Stimulated activated effector memory CD8-positive, alpha-beta T cell treated with anti-CD3 and anti-CD28 coated beads, Interleukin-12 subunit alpha, Interleukin-12 subunit beta, amount 100 ng/mL, for 72 hours (primary cell): ENCODE data around the gene CFAP45.
"Not testable (repeated sequence)": the region's sequence is repeated elsewhere in the genome, so short reads cannot be mapped to it uniquely, and the experiment has no call there.

Experiments
- ATAC-seq: fragments of 150-1000 bp; cut with Tn5 transposase; 2 replicates; pipeline ENCODE4 v1.10.0; 2021
- DNase-seq, 2 donors: peaks; one replicate each; pipeline ENCODE4 v3.0.0; 2021 to 2022; ENCODE audit warnings: low spot score in 2 of 2
- H3K27ac Mint-ChIP-seq: one replicate; pipeline ENCODE4 v1.8.0; 2022; ENCODE audit warnings: mild to moderate bottlenecking, mixed read lengths
- H3K36me3 Mint-ChIP-seq: one replicate; pipeline ENCODE4 v1.8.0; 2022; ENCODE audit warnings: mild to moderate bottlenecking, mixed read lengths
- H3K4me1 Mint-ChIP-seq: one replicate; pipeline ENCODE4 v1.8.0; 2022; ENCODE audit warnings: mixed read lengths
- H3K4me3 Mint-ChIP-seq: one replicate; pipeline ENCODE4 v1.8.0; 2022; ENCODE audit warnings: mild to moderate bottlenecking, mixed read lengths
- H3K9me3 Mint-ChIP-seq: one replicate; pipeline ENCODE4 v1.8.0; 2022; ENCODE audit warnings: mixed read lengths

The CFAP45 gene

DNA sequence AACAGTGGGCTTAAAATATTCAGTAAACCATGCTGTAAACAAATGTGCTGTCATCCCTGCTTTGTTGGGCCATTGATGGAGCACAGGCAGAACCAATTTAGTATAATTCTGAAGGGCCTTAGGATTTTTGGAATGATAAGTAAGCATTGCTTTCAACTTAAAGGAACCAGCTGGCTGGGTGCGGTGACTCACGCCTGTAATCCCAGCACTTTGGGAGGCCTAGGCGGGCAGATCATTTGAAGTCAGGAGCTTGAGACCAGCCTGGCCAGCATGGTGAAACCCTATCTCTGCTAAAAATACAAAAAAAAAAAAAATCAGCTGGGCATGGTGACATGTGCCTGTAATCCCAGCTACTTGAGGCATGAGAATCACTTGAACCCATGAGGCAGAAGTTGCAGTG, 4.1 kb upstream of the CFAP45 start:
- DNase-seq, H3K4me3 Mint-ChIP-seq, H3K36me3 Mint-ChIP-seq, H3K27ac Mint-ChIP-seq, H3K9me3 Mint-ChIP-seq, H3K4me1 Mint-ChIP-seq, ATAC-seq: not testable (repeated sequence)

DNA sequence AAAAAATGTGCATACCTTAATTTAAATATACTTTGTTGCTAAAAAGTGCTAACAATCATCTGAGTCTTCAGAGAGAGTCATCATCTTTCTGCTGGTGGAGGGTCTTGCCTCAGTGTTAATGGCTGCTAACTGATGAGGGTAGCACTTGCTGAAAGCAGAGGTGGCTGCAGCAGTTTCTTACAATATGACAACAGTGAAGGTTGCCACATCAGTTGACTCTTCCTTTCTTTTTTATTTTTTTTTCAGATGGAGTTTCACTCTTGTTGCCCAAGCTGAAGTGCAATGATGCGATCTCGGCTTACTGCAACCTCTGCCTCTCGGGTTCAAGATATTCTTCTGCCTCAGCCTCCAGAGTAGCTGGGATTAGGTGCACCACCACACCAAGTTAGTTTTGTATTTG, 2.6 kb upstream of the CFAP45 start:
- H3K4me3 Mint-ChIP-seq = no peak overlapping the region
- no peaks in the 10 kb centered on the region for H3K4me1 Mint-ChIP-seq
- ATAC-seq (no peak), DNase-seq (no peak)
- H3K9me3 Mint-ChIP-seq = no peaks in the 10 kb centered on the region
- H3K36me3 Mint-ChIP-seq = no peaks in the 10 kb centered on the region
- H3K27ac Mint-ChIP-seq = no peak overlapping the region

GRCh38 chr1:159900755-159901360, 893 bp upstream of the CFAP45 start:
- Mint-ChIP-seq H3K9me3 (no peaks in the 10 kb centered on the region), H3K36me3 (no peaks in the 10 kb centered on the region), H3K4me3 (no peak overlapping the region), H3K27ac (no peak overlapping the region), H3K4me1 (peaks cover 5% of the 10 kb centered on the region)
- DNase-seq (no peak), ATAC-seq (no peak)

DNA sequence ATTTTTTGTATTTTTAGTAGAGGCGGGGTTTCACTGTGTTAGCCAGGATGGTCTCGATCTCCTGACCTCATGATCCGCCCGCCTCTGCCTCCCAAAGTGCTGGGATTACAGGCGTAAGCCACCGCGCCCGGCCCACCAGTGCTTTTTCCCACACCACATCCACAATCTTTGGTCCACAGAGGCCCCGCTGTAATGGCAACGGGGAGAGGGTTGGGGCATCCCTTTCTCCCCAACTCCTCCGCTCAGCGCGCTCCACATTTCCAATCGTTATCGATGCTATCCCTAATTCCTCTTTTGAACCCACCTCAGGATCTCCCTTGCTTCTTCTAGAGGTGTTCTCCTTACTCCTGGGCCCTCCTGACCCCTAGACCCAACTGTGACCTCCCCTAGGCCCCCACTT, 331 bp downstream of the CFAP45 start:
- not testable (repeated sequence) for ATAC-seq, H3K9me3 Mint-ChIP-seq, H3K4me3 Mint-ChIP-seq, H3K4me1 Mint-ChIP-seq, DNase-seq, H3K36me3 Mint-ChIP-seq
- peak overlapping the region; percentile 53 for H3K27ac Mint-ChIP-seq

- ATAC-seq = no peak
- Mint-ChIP-seq H3K4me3 (no peak overlapping the region), H3K27ac (no peak overlapping the region)
Observed at GRCh38 chr1:159898527-159898926, 1.4 kb downstream of the CFAP45 start.

DNA sequence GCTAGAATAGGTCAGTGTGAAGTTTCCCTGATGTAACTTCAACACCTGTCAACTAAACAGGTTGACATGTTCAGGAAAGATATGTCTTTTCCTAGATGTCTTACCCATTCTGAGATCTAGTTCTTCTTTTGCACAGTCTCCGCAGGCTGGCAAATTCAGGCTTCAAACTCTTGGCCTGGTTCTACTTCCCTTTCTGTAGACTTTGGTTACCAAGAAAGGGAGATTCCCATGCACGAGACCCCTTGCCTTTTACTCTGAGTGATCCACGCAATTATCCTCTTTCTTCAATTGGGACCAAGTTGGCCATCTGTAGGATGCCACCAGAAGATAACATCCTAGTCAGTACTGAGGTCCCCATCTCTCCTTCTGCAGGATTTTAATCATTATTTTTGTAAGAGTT, 2.0 kb downstream of the CFAP45 start:
- H3K9me3 Mint-ChIP-seq = no peaks in the 10 kb centered on the region
- peaks cover 5% of the 10 kb centered on the region for H3K4me1 Mint-ChIP-seq
- H3K36me3 Mint-ChIP-seq = no peaks in the 10 kb centered on the region
- DNase-seq = no peak
- ATAC-seq = no peak
- H3K27ac Mint-ChIP-seq = no peak overlapping the region
- no peak overlapping the region for H3K4me3 Mint-ChIP-seq

More at GRCh38 chr1:159898527-159898926, 1.4 kb downstream of the CFAP45 start:
- no peak for DNase-seq
- H3K9me3 Mint-ChIP-seq = no peaks in the 10 kb centered on the region
- H3K4me1 Mint-ChIP-seq = peaks cover 5% of the 10 kb centered on the region
- H3K36me3 Mint-ChIP-seq = no peaks in the 10 kb centered on the region

DNA sequence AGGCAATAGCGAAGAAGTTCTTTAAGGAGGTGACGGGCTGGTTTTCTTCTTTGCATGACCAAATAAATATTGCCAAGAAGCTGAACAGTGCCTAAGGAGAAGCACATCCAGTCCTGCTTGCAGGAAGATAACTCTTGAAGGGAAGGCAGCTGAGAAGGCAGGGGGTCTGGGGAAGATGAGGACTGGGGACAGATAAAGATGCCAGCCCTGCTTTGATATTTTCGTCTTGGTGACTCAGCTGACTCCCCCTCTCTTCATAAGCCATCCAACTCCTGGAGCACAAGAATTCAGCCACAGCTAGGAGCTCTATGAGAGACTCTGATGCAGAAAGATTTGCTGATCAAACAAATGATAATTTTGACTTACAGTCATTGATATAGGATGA, 3.4 kb downstream of the CFAP45 start:
- ATAC-seq (no peak), DNase-seq (no peak)
- Mint-ChIP-seq H3K4me3 (no peak overlapping the region), H3K4me1 (peaks cover 7% of the 10 kb centered on the region), H3K36me3 (peaks cover under 1% of the 10 kb centered on the region), H3K9me3 (no peaks in the 10 kb centered on the region), H3K27ac (no peak overlapping the region)

GRCh38 chr1:159895836-159896545, 4.0 kb downstream of the CFAP45 start:
- H3K4me1 Mint-ChIP-seq = peaks cover 11% of the 10 kb centered on the region
- no peak overlapping the region for H3K27ac Mint-ChIP-seq
- ATAC-seq = no peak
- H3K36me3 Mint-ChIP-seq = peaks cover 4% of the 10 kb centered on the region
- H3K4me3 Mint-ChIP-seq = no peak overlapping the region
- H3K9me3 Mint-ChIP-seq = no peaks in the 10 kb centered on the region
- DNase-seq = no peak

DNA sequence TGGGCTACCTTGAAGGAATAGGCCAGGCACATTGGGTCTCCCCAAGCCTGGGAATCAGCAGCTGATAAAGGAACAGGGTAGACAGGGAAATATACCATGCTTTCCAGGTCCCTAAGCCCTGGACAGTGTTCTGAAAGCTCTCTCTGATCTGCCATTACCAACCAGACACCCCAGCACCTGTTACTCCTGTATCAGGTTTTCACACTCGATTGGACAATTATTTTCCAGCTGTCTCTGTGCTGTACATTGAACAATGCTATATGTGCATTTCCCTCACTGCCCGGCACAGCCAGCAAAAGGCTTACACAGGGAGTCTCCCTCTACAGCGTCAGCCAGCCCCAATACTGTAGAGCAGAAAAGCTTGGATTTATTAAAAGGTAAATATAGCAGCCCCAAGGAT, 4.7 kb downstream of the CFAP45 start:
- H3K27ac Mint-ChIP-seq = no peak overlapping the region
- DNase-seq = no peak
- peaks cover 4% of the 10 kb centered on the region for H3K36me3 Mint-ChIP-seq
- H3K4me3 Mint-ChIP-seq = no peak overlapping the region
- no peak for ATAC-seq
- H3K9me3 Mint-ChIP-seq = no peaks in the 10 kb centered on the region
- peaks cover 13% of the 10 kb centered on the region for H3K4me1 Mint-ChIP-seq

DNA sequence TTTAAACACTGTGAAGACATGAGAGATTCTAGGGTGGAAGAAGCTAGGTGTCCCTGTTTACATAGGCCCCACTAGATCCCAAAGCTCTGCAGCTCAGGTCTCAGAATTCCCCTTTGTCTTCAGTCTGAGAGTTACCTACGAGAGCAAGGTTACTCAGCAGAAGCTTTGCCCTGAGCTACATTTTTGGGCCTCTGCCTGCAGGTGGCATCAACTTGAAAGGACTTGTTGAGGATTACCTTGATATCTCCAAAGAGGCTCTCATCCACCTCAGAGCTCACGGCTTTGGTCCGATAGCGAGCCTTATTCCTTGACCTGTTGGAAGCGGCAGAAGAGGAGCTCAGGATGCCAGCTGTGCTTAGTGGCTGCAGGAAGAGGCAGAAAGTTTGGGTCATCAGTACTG, 7.0 kb downstream of the CFAP45 start:
- Mint-ChIP-seq H3K4me1 (peaks cover 23% of the 10 kb centered on the region), H3K36me3 (peaks cover 4% of the 10 kb centered on the region), H3K27ac (peak overlapping the region; percentile 35), H3K9me3 (no peaks in the 10 kb centered on the region), H3K4me3 (no peak overlapping the region)
- no peak for ATAC-seq
- DNase-seq = no peak

DNA sequence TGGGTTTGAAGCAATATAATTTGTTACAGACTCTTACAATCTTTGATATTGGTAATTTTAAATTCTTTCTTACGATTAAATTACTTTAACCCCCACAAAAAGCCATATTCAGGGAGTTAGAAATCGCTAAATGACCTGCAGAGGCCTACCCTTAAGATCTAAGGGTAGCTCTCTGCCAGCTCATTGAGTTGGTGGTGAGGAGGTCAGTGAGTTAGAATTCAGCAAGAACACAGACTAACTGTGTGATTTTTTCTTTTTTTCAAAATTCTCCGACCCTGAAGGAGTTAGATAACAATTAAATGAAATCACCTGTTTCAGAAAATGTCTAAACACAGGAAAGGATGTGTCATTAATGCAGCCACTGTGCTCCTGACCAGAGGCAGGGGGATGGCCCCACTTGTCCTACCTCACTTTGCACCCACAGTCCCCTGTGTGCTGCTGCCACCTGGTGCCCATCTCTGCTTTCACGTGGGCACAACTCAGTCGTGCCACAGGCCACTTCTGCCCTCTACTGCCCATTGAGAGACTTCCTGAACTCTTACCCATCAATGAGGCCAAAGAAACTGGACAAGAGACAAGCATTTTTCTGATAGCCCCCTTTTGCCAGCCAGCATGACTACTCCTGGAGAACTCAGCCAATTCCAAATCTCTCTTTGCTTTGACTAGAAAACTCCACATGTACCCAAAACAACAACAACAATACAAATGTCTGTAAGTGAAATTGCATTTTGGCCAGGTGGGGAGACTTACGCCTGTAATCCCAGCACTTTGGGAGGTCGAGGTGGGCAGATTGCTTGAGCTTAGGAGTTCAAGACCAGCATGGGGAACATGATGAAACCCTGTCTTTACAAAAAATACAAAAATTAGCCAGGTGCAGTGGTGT, 8.4 kb downstream of the CFAP45 start:
- ATAC-seq (peak; percentile 93), DNase-seq (peak; percentile 70 to 86)
- Mint-ChIP-seq H3K9me3 (no peaks in the 10 kb centered on the region), H3K27ac (no peak overlapping the region), H3K4me1 (peaks cover 23% of the 10 kb centered on the region), H3K4me3 (no peak overlapping the region), H3K36me3 (peaks cover 4% of the 10 kb centered on the region)

GRCh38 chr1:159890390-159890789, 9.6 kb downstream of the CFAP45 start:
- Mint-ChIP-seq H3K4me3 (no peak overlapping the region), H3K4me1 (peaks cover 18% of the 10 kb centered on the region), H3K27ac (peak overlapping the region; percentile 33), H3K36me3 (peaks cover 4% of the 10 kb centered on the region), H3K9me3 (no peaks in the 10 kb centered on the region)
- DNase-seq = no peak
- ATAC-seq = no peak

GRCh38 chr1:159889821-159890252, 10.1 kb downstream of the CFAP45 start:
- Mint-ChIP-seq H3K9me3 (no peaks in the 10 kb centered on the region), H3K4me3 (no peak overlapping the region), H3K36me3 (peaks cover 4% of the 10 kb centered on the region), H3K27ac (peak overlapping the region; percentile 33), H3K4me1 (peaks cover 18% of the 10 kb centered on the region)
- ATAC-seq (peak; percentile 78), DNase-seq (no peak)

- Mint-ChIP-seq H3K9me3 (no peaks in the 10 kb centered on the region), H3K4me1 (peaks cover 18% of the 10 kb centered on the region), H3K27ac (peak overlapping the region; percentile 33), H3K36me3 (peaks cover 4% of the 10 kb centered on the region), H3K4me3 (no peak overlapping the region)
- no peak for ATAC-seq
- DNase-seq = no peak
Observed at GRCh38 chr1:159889202-159889601, 10.8 kb downstream of the CFAP45 start.

DNA sequence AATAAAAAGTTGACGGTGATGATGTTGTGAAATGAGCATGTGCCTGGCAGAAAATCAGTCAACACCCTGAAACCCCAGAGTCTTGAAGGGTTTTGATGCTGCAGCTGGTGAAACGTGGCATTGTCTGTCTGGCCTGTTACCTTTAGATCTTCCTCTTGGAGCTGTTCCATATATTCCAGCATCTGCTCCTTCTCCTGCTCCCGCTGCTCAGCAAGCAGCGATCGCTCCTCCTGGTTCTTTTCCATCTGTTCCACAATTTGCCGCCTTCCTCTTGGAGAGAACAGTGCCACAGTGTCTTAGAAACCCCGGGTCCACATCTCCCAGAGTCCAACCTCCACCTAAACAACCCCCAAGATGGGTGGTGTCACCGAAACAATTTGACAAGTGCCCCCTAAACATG, 15.7 kb downstream of the CFAP45 start:
- Mint-ChIP-seq H3K36me3 (no peaks in the 10 kb centered on the region), H3K9me3 (no peaks in the 10 kb centered on the region), H3K4me3 (no peak overlapping the region), H3K27ac (no peak overlapping the region), H3K4me1 (peaks cover under 1% of the 10 kb centered on the region)
- ATAC-seq = no peak
- DNase-seq = no peak
